Hematopoietic multipotent progenitor cell treated with erythropoietin and hydrocortisone succinate and interleukin-3 and kit ligand, for 8 days (in vitro differentiated cells): ENCODE measurements around the gene CDC5L.
A peak's percentile ranks its signal among the peaks of the same experiment; 100 is the strongest.

Source experiments
- DNase-seq: peaks from one replicate; pipeline ENCODE4 v3.0.0-alpha.2; 2015

CDC5L gene

DNA sequence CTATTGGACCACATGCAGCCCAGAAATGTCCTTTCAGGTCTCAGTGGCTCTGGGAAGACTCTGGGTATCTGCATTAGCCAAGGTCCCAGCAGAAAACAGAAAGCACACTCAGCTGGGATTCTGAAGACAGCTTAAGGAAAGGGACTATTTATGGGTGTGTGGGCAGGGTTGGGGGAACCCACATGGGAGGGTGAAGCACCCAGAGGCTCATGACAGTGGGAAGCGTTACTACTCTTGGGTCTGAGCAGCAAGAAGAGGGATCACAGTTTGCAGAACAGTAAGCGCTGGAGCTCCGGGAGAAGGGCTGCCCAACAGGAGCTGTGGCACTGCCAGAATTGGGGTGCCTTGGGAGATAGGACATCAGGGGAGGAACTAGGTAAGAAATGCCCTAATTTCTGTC lies 12.4 kb upstream of the CDC5L start:
- no peak for DNase-seq

DNA sequence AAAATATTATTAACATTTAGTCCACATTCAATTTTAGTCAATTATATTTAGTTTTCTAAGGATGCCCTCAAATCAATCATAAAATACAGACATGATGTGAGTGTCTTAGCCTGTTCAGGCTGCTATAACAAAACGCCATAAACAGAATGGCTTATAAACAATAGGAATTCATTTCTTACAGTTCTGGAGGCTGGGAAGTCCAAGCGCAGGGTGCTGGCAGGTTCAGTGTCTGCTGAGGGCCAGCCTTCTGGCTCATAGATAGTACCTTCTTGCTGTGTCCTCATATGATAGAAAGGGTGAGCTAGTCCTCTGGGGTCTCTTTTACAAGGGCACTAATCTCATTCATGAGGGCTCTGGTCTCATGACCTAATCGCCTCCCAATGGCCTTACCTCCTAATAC lies 10.0 kb upstream of the CDC5L start:
- no peak for DNase-seq

DNA sequence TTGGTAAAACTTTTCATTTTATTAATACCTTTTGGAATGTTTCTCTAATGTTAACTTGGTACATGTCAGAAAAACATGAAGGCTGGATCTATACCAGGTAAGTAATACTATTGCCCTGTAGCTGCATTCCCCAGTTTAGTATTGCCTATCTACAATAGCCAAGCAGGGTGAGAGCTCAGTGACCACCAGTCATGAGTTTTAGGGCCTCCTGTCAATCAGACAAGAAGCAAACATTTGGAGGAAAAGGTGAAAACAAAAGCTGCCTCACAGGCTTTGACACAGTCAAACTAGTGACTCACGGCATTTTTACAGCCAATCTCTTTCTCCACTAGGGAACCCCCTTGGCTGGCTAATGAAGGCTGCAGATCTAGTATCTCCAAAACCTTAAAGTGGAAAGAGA lies 9.5 kb upstream of the CDC5L start:
- no peak for DNase-seq

DNA sequence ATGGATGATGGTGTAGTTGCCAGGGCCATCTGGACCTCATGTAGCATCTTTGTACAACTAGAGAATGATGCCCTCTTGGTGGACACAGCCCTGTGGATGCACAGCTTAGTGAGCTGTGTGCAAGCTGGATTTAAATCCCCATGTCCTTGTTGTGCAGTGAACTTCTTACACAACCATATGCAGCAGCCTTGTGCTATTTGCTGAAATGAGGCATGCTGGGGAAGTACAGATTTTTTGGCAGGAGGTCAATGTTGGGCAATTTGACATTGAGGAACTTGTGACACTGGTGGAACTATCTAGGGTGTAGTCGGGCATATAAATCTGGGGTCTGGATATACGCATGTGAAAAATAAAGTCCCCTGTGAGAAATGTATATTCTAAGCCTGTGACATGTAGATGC lies 5.8 kb upstream of the CDC5L start:
- DNase-seq, result peak; percentile 36

DNA sequence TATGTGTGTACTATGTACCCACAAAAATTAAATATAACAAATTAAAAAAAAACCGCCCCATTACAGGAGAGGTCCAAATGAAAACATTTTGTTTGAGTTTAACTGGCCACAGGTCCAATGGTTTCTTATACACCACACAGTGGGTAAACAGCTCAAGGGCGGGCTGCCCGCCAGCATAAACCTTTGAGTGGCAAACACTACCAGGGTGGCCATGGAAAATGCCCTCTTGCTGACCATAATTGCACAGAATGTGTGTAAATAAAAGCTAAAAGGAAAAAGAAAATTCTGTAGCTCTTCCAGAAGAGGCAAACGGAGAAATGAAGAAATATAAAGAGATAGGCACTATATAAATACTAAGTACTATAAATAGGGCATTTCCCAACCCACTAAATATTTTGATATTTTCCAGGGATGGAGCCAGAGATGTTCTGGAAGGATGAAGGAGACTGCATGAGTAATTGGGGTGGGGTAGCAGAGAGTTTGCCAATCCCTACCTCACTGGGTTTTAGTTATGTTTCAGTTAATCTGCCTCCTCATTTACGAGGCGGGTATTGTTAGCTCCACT lies 1.1 kb upstream of the CDC5L start:
- DNase-seq, result peak; percentile 9

DNA sequence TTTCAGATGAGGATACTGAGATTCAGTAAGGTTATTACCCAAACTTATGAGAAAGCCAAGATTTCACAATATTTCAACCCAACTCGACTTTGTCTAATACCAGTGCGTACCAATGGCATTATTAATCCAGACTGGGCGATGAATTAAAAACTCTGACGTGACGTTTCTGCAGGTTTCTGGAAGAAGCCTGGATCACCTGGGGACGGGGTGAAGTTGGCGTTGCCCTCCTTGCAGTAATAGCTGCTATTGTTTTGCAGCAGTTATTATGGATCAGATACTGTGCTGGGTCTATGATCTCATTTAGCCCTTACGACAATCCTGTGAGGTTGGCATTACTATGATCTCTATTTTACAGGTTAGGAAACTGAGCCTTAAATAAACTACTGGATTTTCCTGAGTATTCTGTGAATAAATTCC lies 569 bp upstream of the CDC5L start:
- DNase-seq, result no peak

DNA sequence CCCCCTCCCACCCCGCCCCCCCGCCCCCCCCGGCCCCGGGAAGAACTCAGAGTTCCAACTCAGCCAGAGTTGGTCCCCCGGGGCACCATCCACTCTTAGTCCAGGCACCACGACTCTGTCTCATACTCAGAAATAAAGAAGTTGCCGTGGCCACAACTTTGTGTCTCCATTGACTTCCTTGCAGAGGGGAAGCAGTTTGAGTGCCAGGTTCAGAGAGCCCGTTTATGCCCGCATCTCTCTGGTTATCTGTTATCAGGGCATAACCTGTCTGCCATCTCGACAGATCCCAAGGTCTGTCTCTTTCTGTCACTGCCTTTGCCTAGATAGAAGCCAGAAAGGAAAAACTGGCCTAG lies 605 bp downstream of the CDC5L start:
- DNase-seq, result peak; percentile 54

DNA sequence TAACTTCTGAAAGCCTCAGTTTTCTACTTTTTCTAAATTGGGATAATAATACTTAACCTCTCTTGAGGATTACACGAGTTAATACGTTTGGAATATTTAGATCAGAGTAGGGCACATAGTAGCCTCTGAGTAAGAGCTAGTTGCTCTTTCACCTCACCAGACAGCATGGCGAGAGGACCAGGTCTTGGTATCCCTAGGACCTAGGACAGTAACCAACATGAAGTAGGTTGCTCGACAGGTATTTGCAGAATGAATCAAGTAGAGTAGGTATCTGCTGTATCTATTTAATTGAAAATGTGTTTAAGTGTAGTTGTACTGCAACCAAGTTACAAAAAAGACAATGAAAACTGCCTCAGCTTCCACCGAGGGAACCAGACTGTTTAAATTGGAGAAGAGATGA lies 1.4 kb downstream of the CDC5L start:
- no peak for DNase-seq

DNA sequence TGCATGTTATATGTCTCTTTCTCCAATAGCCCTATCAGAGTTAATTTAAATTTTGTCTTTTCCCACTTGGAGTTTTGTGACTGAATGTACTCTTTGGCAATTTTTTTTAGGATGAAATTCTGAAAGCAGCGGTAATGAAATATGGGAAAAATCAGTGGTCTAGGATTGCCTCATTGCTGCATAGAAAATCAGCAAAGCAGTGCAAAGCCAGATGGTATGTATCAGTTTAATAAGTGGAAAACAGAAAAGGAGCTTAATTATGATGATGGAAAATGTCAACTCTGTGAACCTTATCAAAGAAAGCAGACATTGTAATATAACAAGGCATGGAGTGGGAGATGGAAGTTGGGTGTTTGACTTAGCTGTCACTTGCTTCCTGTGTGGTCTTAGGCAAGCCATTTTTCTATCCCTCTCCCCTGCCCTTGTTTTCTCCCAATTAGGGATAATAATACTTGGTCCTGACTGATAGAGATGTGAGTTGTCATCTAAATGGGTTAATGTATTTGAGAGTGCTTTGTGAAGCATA lies 2.7 kb downstream of the CDC5L start:
- peak; percentile 55 for DNase-seq

DNA sequence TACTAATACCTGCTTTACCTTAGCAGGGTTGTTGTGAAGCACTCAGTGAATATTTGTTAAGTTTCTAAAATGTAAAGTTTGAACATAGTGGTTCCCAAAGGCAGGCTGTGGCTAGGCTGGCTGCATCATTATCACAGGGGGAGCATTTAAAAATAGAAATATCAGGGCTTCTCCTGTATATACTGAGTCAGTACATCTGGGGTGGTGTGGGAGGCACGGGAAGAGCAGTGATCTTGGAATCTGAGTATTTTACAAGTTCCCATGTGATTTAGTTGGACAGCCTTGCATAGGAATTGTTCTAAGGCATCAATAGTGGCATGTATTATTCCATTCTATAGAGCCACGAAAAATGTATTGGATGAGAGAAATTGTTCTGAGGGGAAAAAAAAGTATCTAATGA lies 8.0 kb downstream of the CDC5L start:
- no peak for DNase-seq

DNA sequence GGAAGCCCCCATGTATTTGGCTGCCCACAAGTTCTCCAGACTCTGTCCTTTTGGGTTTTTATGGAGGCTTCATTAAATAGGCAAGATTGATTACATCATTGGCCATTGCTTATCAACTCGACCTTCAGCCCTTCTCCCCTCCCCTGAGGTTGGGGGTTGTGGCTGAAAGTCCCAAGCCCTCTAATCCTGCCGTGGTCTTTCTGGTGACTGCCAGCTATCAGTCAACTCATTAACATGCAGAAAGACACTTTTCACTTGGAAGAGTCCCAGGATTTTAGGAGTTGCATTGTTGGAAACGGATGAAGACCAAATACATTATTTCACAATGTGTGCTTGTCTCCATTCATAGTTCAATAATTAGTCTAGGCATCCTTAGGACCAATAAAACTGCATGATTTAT lies 9.5 kb downstream of the CDC5L start:
- no peak for DNase-seq

DNA sequence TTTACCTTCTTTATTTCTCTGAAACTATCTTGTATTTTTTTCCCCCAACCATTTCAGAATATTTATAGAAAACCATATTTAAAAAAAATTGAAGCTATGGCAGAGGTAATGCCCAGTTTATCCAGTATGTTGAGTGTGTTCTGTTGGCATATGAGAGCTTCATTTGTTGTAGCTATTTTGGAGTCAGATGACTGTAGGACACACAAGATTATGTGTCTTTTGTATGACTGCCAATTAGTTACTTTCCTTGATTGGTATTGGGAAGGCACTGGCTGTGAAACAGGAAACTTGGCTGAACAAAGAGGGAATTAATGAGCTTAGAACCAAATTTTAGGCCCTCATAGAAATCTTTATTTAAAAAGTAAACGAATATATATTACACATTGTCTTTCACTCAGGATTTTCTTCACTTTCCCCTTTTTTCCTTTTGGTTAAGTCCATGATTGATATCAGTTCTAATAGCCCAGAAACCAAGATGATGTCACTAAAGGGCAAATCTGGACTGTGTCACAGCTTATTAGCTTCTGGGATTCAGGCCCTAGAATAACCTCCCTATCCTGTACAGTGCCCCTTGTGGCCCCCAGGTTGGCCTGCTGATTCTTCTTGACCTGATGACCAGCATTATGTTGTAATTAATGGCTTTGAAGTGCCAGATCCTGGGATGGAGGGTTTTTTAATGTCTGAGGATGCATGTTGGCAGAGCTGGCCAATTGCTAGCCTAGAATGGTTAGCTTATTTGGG lies 10.1 kb downstream of the CDC5L start:
- no peak for DNase-seq

DNA sequence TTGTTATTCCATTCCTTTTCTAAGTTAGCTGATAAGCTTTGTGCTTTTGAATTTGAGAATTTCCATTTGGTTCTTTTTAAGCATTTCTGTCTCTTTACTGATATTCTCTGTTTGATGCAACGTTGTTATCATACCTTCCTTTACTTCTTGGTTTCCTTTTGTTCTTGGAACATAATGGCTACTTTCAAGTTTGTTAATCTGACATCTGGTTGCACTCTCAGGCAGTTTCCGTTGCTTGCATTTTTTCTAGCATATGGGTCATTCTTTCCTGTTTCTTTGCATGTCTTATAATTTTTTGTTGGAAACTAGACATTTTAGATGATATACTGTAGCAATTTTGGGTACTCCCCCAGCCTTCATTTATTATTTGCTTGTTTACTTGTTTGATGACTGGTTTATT lies 12.5 kb downstream of the CDC5L start:
- DNase-seq, result no peak

DNA sequence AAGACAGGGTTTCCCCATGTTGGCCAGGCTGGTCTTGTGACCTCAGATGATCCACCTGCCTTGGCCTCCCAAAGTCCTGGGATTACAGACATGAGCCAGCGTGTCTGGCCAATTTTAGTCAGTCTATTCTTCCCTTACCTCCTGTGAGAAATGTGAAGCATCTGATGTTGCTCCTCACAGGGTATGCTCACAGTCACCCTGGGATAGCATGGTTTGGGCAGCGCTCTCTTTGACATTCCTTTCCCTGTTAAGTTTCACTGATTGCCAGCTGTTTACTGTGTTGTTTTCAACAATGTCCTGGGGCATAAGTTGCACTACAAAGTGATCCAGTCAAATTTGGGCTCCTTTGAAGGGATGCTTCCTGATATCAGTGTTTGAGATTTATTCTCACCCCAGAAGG lies 13.1 kb downstream of the CDC5L start:
- no peak for DNase-seq

DNA sequence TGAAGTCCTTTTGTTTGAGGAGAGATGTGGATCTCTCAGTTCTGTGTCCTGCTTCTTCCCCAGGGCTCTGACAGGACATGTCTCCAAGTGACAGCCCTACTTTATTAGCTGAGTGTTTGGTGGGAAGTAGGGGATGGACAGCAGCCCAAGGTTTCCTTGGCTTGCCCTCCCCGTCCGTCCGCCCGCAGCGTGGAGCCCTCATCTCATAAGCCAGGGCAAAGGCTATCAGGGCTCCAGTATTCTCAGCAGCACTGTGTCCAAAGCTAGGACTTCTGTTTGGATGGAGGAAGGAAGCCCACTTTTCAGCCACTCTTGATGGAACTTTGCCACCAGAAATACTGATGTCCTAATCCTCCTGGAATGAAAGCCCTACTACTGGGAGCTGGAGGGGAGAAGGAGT lies 13.6 kb downstream of the CDC5L start:
- DNase-seq, result no peak

DNA sequence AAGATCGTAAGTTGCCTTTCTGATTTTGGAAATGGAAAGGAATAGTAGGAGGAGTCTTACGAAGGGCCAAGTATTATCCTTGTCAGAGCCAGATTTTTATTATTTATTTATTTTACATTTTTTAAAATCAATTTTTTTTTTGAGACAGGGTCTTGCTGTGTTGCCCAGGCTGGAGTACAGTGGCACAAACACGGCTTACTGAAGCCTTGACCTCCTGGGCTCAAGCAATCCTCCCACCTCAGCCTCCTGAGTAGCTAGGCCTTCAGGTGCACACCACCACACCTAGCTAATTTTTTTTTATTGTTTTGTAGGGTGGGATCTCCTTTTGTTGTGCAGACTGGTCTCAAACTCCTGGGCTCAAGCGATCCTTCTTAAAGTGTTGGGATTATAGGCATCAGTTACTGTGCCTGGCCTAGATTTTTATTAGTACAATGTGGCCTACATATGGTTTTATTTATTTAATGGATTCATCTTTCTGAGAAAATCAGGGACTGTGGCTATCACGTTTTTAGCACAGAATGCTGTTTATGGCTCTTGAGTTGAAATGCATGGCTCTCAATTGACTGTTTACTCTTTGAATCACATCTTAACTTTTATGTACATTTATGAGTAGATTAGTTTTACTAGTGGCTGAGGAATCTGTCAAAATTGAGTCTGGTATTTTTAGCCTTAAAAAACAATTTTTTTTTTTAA lies 16.7 kb downstream of the CDC5L start:
- no peak for DNase-seq

DNA sequence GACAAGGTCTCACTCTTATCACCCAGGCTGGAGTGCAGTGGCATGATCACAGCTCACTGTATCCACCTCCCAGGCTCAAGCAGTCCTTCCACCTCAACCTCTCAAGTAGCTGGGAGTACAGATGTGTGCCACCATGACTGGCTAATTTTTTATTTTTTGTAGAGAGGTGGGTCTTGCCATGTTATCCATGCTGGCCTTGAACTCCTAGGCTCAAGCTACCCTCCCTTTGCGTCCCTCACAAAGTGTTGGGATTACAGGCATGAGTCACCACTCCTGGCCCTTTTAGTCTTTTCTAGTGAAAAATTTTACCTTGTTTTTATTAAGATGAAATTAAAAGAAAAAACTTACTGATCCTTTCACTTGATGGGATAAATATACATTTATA lies 17.2 kb downstream of the CDC5L start:
- DNase-seq, result no peak

DNA sequence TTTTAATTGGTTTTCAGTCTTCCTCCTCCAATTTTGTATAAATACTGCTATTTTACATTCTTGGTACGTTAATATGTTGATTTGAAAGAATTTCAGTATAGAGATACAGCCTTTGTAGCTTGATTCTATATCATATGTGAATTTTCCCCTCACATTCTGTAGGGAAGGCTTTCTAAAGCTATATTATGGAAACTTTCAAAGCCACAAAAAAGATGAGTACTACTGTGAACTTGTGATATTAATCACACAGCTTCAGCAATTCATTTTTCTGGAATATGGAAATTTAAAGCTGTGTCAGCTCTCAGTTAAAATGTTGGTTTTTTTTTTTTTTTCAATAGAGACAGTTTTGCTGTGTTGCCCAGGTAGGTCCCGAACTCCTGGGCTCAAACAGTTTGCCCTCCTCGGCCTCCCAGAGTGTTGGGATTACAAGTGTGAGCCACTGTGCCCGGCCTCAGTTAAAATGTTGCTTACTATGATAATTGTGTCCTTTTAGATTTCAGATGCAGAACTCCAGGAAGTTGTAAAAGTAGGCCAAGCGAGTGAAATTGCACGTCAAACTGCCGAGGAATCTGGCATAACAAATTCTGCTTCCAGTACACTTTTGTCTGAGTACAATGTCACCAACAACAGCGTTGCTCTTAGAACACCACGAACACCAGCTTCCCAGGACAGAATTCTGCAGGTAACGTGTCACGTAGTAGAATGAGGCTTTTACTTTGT lies 20.6 kb downstream of the CDC5L start:
- DNase-seq, result no peak

DNA sequence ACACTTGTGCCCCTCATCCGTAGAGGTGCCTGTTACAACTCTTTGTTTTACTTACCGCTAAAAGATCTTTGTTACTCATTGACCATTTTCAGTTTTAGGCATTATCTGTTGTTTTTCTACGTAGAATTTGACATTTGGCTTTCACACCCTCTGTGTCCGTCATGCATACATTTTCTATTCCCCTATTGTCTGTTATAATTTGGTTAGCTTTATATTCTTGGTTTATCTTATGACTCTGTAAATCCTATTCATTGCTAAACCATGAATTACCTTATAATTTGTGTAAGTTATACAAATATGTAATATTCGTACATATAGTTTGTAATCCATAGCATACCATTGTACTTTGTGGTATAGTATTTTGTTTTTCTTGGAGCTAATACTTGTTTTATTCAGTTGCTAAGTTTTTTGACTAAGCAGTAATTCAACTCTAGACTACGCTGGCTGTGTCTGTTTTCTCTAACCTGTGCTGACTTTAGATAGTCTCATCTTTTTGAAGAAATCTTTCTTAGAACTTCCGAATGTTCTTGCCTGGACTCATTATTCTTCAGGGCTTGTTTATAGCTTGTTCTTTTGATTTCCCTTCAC lies 21.8 kb downstream of the CDC5L start:
- DNase-seq, result no peak

DNA sequence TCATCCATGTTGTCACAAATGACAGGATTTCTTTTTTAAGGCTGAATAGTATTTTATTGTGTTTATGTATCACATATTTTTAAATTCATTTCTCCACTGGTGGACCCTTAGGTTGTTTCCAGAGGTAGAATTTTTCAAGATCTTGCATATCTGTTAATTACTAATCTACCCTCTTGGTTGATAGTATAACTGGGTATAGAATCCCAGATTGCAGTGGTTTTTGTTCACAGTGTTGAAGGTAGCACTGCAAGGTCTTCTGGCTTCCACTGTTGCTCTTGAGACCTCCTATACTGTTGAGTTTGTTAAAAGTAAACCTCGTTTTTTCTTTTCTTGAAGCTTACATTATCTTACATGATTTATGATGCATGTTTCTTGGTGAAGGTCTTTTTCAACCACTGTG lies 22.9 kb downstream of the CDC5L start:
- no peak for DNase-seq

DNA sequence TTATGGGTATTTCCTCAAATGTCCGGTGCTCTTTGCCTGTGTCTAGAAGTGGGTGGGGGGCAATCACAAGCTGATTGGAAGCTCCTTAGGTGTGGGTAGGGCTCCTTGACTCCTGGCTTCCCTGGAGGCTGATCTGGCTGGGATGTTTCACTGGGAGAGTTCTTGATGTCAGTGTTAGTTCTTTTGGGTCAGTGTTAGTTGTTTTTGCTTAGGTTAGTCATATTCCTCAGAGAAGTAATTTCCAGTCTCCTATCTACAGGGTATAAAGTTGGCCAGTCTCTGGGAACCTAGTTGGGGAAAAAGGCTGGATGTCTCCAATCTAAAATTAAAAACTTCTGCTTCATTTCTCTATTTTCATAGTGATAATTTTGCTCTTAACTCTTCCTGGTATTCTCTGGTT lies 23.6 kb downstream of the CDC5L start:
- no peak for DNase-seq

DNA sequence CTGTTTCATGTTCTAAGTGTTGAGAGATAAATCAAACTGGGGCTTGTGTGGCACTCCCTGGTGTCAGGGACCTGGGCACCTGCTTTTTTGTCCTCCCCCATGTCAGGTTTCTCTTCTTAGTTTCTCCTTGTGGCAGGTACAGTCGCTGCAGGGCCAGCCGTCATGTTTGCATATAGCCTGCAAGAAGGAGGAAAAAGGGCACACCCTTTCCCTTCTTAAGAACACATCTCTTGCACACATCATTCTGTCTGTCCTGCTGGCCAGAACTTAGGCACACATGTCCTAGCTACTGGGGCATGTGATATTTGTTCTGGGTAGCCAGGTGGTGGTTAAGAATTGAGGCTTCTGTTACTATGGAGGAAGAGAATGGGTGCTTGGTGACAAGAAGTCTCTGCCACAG lies 27.9 kb downstream of the CDC5L start:
- DNase-seq, result peak; percentile 11

DNA sequence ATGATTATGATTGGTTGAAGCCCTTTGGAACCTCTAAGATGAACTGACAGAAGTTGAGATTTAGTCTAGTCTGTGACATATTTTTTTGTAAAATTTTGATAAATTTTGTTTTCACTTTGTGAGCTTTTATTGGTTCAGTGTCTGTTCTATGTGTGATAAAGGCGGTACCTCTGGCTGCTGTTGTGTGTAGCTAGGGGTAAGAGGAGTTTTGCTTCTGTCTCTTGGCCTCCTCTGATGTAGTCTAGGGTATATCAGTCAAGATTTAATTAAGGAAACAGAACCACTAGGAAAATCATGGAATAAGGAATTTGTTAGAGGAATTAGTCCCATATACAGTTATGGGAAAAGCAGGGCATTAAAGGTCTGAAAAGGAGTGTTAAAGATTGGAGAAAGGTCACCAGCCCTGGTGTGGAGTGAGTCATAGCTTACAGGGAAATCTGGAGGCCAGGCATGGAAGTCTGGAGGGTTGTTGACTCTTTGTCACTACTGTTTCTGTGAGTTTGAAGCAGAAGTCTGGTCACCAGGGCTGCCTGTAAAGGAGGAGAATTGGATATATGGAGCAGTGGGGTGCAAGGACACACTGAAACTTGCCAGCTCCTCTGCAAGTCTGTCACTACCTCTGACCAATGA lies 28.5 kb downstream of the CDC5L start:
- DNase-seq, result no peak
